SK-MEL-5 (cell line): ENCODE results near the gene TST. TPM values are rescaled to one million over a fixed set of nuclear protein-coding genes. Genes with fewer than 3 reads are reported as not detected.

Experiments used
- small RNA-seq, 2 experiments: library from RNA; depleted of rRNA; stranded (forward); fragments of <200 nt; gene quantifications; one replicate each; pipeline ENCODE3, GENCODE V24; 2014
- total RNA-seq: library from RNA; depleted of rRNA; stranded (reverse); fragments of >200 nt; shearing (Covaris generic); gene quantifications from 2 replicates; pipeline ENCODE4 v1.2.3, GENCODE V29; 2014; rRNA removed

Gene TST
- total RNA-seq, 1 experiment from 2014 or later: 26.0 TPM

Small RNA genes lying within 50 kb of the gene (small RNA-seq; reads per million reads assigned to genes)
- 0 reads per million in 2 experiments for gene RF00019

Other genes starting within 250 kb of the TST start
- 18.9 and 20.2 TPM in 2 replicates for gene IFT27, start 243.3 kb downstream of the TST start, total RNA-seq
- not detected in 2 replicates for gene PVALB, start 202.4 kb downstream of the TST start, total RNA-seq
- not detected in 2 replicates for gene NCF4, start 158.4 kb downstream of the TST start, total RNA-seq
- not detected in 2 replicates for gene CSF2RB, start 105.8 kb downstream of the TST start, total RNA-seq
- gene MPST, start 295 bp upstream of the TST start, total RNA-seq: 50.2 and 54.8 TPM in 2 replicates
- gene KCTD17, start 32.3 kb upstream of the TST start, total RNA-seq: 11.2 and 14.0 TPM in 2 replicates
- not detected in 2 replicates for gene TMPRSS6, start 90.3 kb upstream of the TST start, total RNA-seq
- 0.03 TPM in 1 of 2 replicates, not detected in the other for gene IL2RB, start 130.5 kb upstream of the TST start, total RNA-seq
- gene C1QTNF6, start 168.8 kb upstream of the TST start, total RNA-seq: 5.9 and 7.6 TPM in 2 replicates
- not detected in 2 replicates for gene SSTR3, start 193.0 kb upstream of the TST start, total RNA-seq
- gene RAC2, start 224.8 kb upstream of the TST start, total RNA-seq: not detected in 2 replicates